HG03354 (cell line): ENCODE results near the gene RNASE12.
"Not testable (repeated sequence)": the region's sequence is repeated elsewhere in the genome, so short reads cannot be mapped to it uniquely, and the experiment has no call there.

ENCODE experiments used
- ATAC-seq: cut with Tn5 transposase; IDR thresholded peaks from one replicate; pipeline ENCODE4 v1.9.1; 2021; ENCODE audit warnings: mild to moderate bottlenecking; ENCODE audit not compliant: unreplicated experiment, poor library complexity, severe bottlenecking

Gene RNASE12

GRCh38 chr14:20591235-20591634 lies at the start of gene RNASE12:
TSS of gene RNASE12 (minus strand) at chr14:20591376. CDS start at chr14:20590723, 653 bp downstream.
- ATAC-seq = no peak

DNA sequence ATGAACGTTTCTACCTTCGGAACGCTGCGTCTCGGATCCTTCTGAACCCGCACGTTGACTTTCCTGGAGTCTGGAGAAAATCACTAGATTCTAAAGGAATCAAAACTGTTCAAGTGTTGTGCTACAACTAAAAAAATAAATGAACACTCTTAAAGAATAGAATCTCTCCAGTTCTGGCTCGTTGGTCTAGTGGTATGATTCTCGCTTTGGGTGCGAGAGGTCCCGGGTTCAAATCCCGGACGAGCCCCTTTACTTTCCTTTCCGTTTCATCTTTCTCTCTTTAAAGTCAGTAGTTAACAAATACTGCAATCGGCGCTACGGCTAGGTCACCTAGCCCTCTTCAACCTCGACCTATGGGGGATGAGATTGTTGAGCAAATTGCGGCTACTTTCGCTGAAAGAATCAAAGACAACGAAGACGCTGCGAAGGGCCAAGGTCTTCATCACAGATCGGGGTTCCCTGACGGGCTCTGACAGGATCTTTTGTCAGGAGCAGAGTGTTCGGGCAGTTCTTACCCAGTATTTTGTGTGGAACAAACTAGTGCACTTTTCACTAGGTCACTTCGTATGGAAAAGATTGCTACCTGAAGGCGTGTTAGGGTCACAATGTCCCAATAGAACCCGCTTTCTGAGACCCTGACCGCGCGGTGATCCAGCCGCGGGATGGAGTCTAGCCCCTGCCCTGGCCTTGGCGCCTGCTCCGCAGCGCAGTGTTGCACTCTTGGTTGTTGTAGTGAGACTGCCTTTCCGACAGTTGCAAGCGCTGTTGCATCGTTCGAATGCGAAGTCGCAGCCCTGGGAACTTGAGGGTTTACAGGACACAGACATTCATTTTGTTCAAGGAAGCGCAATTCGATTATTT lies 41.9 kb upstream of the RNASE12 start:
- peak; percentile 78 for ATAC-seq

GRCh38 chr14:20632448-20632830 lies 41.3 kb upstream of the RNASE12 start:
- ATAC-seq = peak; percentile 22

- ATAC-seq = peak; percentile 11
These were observed 40.8 kb upstream of the RNASE12 start for GRCh38 chr14:20631880-20632389.

GRCh38 chr14:20631023-20631879 lies 40.1 kb upstream of the RNASE12 start:
- no peak for ATAC-seq

DNA sequence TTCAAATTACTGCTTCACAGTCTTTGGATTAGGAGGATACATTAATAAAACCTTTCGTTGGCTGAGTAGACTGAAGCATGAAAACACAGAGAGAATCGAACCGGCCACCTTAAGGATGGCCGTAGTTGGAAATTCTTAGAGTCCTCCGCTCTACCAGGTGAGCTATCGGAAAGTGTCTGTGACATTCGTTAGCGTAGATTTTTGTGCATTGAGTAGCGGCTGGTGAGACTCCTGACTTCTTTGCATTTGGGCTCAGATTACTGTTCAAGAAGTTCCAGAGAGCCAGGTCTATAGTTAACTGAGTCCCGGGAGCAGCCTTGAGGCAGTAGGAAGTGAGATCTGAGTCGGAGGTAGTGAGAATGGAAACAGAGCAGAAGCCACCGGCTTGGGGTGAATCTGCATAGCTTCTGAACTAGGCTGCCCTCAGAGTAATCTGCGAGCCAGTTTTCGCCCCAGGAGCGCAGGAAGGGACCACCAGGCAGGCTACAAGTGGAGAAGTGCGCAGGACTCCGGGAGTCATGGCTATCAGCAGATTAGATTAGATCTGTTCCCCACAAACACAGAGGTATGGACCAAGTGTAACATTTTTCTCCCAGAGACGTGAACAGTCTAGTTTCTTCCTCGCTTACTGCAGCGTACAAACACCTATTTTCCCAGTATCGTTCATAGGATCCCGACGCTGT lies 39.3 kb upstream of the RNASE12 start:
- ATAC-seq = peak; percentile 29

- ATAC-seq = no peak
These were observed 37.1 kb upstream of the RNASE12 start for GRCh38 chr14:20628063-20628854.

- no peak for ATAC-seq
These were observed 36.3 kb upstream of the RNASE12 start for GRCh38 chr14:20627346-20628027.

DNA sequence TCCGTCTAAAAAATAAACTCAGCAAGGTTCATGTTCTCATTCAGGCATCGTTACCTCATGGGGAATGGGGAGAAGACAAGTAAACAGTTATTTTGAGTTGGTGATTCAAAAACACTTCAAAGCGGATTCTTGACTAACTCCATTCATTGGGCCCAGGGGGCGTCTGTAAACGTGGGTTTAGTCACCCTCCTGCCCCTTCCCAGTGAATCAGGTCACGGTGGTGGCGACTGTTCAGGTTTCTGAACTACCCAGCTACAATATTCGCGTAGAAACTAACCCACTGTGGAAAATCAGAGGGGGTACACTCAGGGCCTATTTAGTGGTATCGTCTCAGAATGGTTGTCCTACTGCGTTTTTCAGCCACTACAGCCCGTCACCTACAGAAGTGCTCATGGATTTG lies 35.1 kb upstream of the RNASE12 start:
- ATAC-seq = no peak

GRCh38 chr14:20624495-20625070 lies 33.4 kb upstream of the RNASE12 start:
- no peak for ATAC-seq

- ATAC-seq = no peak
These were observed 32.6 kb upstream of the RNASE12 start for GRCh38 chr14:20623798-20624197.

DNA sequence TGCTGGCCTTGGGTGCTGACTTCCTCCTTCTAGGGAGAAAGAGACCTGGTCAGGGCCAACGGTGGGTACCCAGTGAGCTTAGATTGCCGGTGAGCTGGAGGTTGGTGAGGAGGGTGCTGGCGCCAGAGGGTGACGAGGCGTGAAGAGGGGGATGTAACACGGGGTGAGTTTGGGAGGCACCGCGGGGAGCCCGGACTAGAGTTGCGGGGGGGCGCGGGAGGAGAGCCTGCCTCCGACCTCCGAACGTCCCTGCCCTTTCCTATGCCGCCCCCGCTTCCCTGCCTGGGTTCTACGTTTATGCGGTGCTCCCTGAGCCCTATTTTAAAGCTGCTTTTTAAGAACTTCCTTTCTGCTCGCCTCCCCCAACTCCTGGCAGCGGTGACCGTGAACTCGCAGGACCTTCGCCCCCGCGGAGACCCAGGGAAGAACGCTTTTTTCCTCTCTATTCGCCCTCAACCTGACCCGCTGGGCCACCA lies 31.7 kb upstream of the RNASE12 start:
- ATAC-seq = no peak

DNA sequence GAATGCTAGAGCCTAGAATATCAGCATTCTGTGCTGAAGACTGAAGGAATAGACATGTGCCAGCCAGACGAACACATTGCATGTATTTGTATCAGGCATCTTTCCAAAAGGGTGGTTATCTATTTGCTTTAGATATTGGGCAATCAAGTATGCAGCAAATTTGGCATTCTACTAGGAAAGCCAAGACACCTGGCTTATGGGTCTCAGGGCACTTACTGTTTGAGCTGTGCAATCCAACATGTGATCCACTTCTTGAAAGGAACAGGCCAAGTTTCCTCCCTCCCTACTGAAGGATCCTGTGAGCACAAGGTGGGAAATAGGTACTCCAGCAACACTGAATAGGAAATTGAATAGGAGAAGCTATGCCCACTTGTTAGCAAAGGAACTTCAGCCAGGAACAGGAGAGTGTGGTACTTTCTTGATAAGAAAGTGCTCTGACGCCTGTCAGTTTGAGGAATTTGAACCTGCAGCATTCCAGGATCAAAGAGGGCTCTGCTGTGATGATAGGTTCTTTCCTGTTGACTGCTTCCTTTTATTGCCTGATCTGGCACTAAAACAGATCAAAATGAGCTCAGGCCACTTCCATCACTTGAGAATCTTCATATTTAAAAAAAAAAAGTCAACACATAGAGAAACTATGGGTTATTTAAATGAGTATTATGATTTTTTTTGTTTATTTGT lies 29.8 kb upstream of the RNASE12 start:
- ATAC-seq = no peak

GRCh38 chr14:20619688-20620087 lies 28.5 kb upstream of the RNASE12 start:
- ATAC-seq = not testable (repeated sequence)

DNA sequence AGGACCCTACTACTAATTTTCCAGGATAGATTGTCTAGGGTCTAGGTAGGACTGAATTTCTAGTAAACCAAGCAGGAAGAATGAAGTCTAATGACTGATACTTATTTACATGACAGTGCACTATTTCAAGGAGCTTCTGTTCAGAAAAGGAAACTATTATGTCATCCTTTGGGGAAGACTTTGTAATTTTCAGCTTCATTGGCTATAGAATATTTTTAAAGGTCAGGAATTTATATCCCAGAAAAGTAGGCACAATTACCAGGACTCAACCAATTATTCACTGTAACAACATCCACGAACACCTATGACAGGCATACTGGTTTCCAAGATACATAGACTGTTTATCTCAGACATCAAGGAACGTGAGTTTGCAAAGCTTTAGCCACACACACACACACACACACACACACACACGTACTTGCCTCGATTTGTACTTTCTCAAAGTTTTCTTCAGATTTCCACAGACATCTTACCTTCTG lies 27.1 kb upstream of the RNASE12 start:
- ATAC-seq = no peak

DNA sequence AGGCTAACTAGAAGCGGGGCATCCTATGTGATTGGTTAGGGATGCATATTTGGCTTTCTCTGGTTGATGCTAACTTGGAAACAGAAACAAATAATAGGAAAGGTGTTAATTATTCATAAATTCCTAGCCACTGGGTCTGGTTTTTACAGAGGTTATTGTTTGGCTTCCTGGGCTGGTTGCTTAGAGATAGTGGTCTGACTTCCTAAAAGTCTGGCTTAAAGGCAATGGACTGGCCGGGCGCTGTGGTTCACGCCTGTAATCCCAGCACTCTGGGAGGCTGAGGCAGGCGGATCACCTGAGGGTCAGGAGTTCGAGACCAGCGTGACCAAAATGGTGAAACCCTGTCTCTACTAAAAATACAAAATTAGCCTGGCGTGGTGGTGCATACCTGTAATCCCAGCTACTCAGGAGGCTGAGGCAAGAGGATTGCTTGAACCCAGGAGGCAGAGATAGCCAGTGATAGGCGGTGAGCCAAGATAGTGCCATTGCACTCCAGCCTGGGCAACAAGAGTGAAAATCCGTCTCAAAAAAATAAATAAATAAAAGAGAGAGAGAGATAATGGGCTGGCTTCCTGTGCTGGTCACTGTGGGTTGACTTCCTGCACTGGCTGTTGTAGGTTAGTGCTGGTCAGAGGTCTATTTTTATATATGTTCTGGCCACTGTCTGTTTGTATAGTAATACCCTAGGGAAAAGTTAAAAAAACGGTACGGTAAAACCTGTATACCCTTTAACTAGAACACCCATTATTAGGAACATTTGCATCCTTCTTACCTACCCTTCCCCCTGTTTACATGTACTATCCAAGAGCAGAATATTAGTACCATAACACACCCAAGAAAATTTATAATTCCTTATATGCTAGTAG lies 26.2 kb upstream of the RNASE12 start:
- peak; percentile 49 for ATAC-seq

- no peak for ATAC-seq
These were observed 24.8 kb upstream of the RNASE12 start for GRCh38 chr14:20615996-20616395.
